Endothelial cell of umbilical vein (primary cell): ENCODE data around the gene ZMIZ2. TPM values are rescaled to one million over a fixed set of nuclear protein-coding genes. Genes with fewer than 3 reads are reported as not detected.

Source experiments
- BruUV-seq: library from RNA; stranded (reverse); fragments of 400-500 nt; replicated peaks from 2 replicates; lab custom pipeline; 2021; lab: Mats Ljungman, UMichigan
- CTCF ChIA-PET: fragments of 300-600, 350-600 bp; sonication (Branson Sonifier 250); formaldehyde crosslinking; loops from one replicate; lab custom pipeline; 2021; ENCODE audit warnings: antibody characterized with exemption, inconsistent platforms; lab: Charles Lee
- POLR2A ChIA-PET: fragments of 300-600, 350-600 bp; sonication (Branson Sonifier 250); formaldehyde crosslinking; loops from one replicate; lab custom pipeline; 2021; ENCODE audit warnings: antibody characterized with exemption, inconsistent platforms; lab: Charles Lee
- DNase-seq: peaks from one replicate; pipeline ENCODE4 v3.0.0-alpha.2; 2011; ENCODE audit warnings: low read depth, low spot score
- FAIRE-seq: peaks from 2 replicates; lab custom pipeline; 2011; peaks lifted over from hg19 to GRCh38; lab: Jason Lieb, UNC
- H2AFZ ChIP-seq: 2 replicates; pipeline ENCODE4 v1.6.0; 2012; ENCODE audit warnings: low read depth, low read length, control low read depth, inconsistent platforms
- H3K27ac ChIP-seq: 2 replicates; pipeline ENCODE4 v1.5.1; 2011; ENCODE audit warnings: low read depth, mild to moderate bottlenecking, control low read depth, low read length, moderate library complexity; ENCODE audit not compliant: insufficient read depth
- H3K27me3 ChIP-seq, 2 experiments: 2 replicates each; pipeline versions ENCODE4 v1.6.0 to v1.6.1; 2011; ENCODE audit warnings: low read length in 2 of 2, mixed read lengths in 1 of 2; ENCODE audit not compliant: control insufficient read depth in 2 of 2, insufficient read depth in 2 of 2
- H3K36me3 ChIP-seq, 2 experiments: 2 replicates in 1 of 2; 3 replicates in 1 of 2; pipeline ENCODE4 v1.5.1; 2011; ENCODE audit warnings: low read length in 2 of 2, mild to moderate bottlenecking in 1 of 2, moderate library complexity in 1 of 2; ENCODE audit not compliant: control insufficient read depth in 2 of 2, insufficient read depth in 2 of 2; ENCODE audit errors: extremely low read depth in 1 of 2
- H3K4me1 ChIP-seq: 3 replicates; pipeline ENCODE4 v1.5.1; 2011; ENCODE audit warnings: mild to moderate bottlenecking, low read length; ENCODE audit not compliant: control insufficient read depth, insufficient read depth; ENCODE audit errors: extremely low read depth
- H3K4me2 ChIP-seq: 2 replicates; pipeline ENCODE4 v1.6.1; 2011; ENCODE audit warnings: low read length, control low read depth, mixed read lengths; ENCODE audit not compliant: insufficient read depth
- H3K4me3 ChIP-seq, 3 experiments: fragments of 200-600 bp in 1 of 3; sonication (generic), shearing (Covaris generic) in 1 of 3; replicated peaks in 1 of 3; 2 replicates each; pipeline ENCODE4 v1.5.1; 2011 to 2016; ENCODE audit warnings: control low read depth in 3 of 3, low read length in 3 of 3, mild to moderate bottlenecking in 2 of 3, inconsistent platforms in 1 of 3, low read depth in 1 of 3, moderate library complexity in 1 of 3; ENCODE audit not compliant: insufficient read depth in 1 of 3
- H3K79me2 ChIP-seq: 2 replicates; pipeline ENCODE4 v1.6.0; 2012; ENCODE audit warnings: low read length, inconsistent platforms; ENCODE audit not compliant: control insufficient read depth, insufficient read depth
- H3K9ac ChIP-seq: replicated peaks from 2 replicates; pipeline ENCODE3; 2011; ENCODE audit warnings: low read length, control low read depth; ENCODE audit not compliant: insufficient read depth; ENCODE audit errors: extremely low read depth
- H3K9me1 ChIP-seq: replicated peaks from 3 replicates; pipeline ENCODE4 v1.6.0; 2011; ENCODE audit warnings: mild to moderate bottlenecking, low read length; ENCODE audit not compliant: control insufficient read depth, insufficient read depth; ENCODE audit errors: extremely low read depth
- H3K9me3 ChIP-seq: replicated peaks from 2 replicates; pipeline ENCODE4 v1.5.1; 2012; ENCODE audit warnings: low read length, inconsistent platforms; ENCODE audit not compliant: control insufficient read depth, insufficient read depth
- H4K20me1 ChIP-seq: replicated peaks from 2 replicates; pipeline ENCODE3; 2011; ENCODE audit warnings: mild to moderate bottlenecking, low read length; ENCODE audit not compliant: control insufficient read depth, insufficient read depth; ENCODE audit errors: extremely low read depth
- EZH2 ChIP-seq: IDR thresholded peaks from 2 replicates; pipeline ENCODE4 v1.6.1; 2012; ENCODE audit warnings: borderline replicate concordance, low read depth, mild to moderate bottlenecking, moderate library complexity, low read length, inconsistent platforms; ENCODE audit not compliant: severe bottlenecking
- FOS ChIP-seq: IDR thresholded peaks from 2 replicates; pipeline ENCODE4 v1.6.1; 2011; ENCODE audit warnings: mild to moderate bottlenecking, low read length, moderate library complexity, borderline replicate concordance; ENCODE audit not compliant: insufficient read depth
- GATA2 ChIP-seq: IDR thresholded peaks from 2 replicates; pipeline ENCODE4 v1.7.0; 2011; ENCODE audit warnings: low read depth, mild to moderate bottlenecking, moderate library complexity, mixed read lengths, low read length; ENCODE audit not compliant: insufficient read length, insufficient read depth
- JUN ChIP-seq: IDR thresholded peaks from 2 replicates; pipeline ENCODE4 v1.6.1; 2011; ENCODE audit warnings: borderline replicate concordance, low read depth; ENCODE audit not compliant: insufficient read length, insufficient read depth
- MYC ChIP-seq: IDR thresholded peaks from one replicate; pipeline ENCODE4 v1.6.1; 2011; ENCODE audit warnings: mild to moderate bottlenecking, low read depth, low read length
- POLR2A ChIP-seq: IDR thresholded peaks from 2 replicates; pipeline ENCODE4 v1.6.1; 2012; ENCODE audit warnings: low read depth, mild to moderate bottlenecking, control low read depth, low read length
- POLR2AphosphoS5 ChIP-seq: IDR thresholded peaks from 2 replicates; pipeline ENCODE4 v1.6.1; 2012; ENCODE audit warnings: low read depth, mild to moderate bottlenecking, control low read depth, low read length, moderate library complexity; ENCODE audit not compliant: insufficient read depth
- dilution Hi-C: fragments of 300-500 bp; cut with MboI; formaldehyde crosslinking; loops from one replicate; pipeline ENCODE4 v1.15.0; 2019; ENCODE audit warnings: low sequenced_read_pairs; ENCODE audit not compliant: extremely low pct_ligation_motif_present
- intact Hi-C: fragments of 100-400 bp; cut with micrococcal nuclease; formaldehyde crosslinking; loops from one replicate; pipeline ENCODE4 v1.10.0; 2022
- polyA plus RNA-seq, 4 experiments: library from polyadenylated mRNA; depleted of rRNA in 3 of 4; stranded (reverse) in 3 of 4; unstranded in 1 of 4; fragments of >200 nt; gene quantifications; 2 replicates each; pipeline versions ENCODE4 v1.2.1 to v1.2.3, GENCODE V29; 2011 to 2012; ENCODE audit warnings: missing spikeins in 1 of 4
- total RNA-seq: library from RNA; stranded (reverse); gene quantifications from 2 replicates; pipeline ENCODE4 v1.2.3, GENCODE V29; 2021
- TF ChIP-seq, protein P1 (sequence below): IDR thresholded peaks from 2 replicates; pipeline ENCODE4 v1.6.1; 2011; ENCODE audit not compliant: insufficient read depth, insufficient read length
- TF ChIP-seq, protein P2 (sequence below), 2 donors: IDR thresholded peaks; 1 replicate in 1 of 2; 2 replicates in 1 of 2; pipeline ENCODE4 v1.5.1; 2011; ENCODE audit warnings: low read length in 2 of 2, mild to moderate bottlenecking in 2 of 2, moderate library complexity in 2 of 2, control low read depth in 1 of 2, inconsistent platforms in 1 of 2, low read depth in 1 of 2; ENCODE audit not compliant: insufficient read depth in 1 of 2; ENCODE audit errors: extremely low read depth in 1 of 2

The ZMIZ2 gene
- total and polyA plus RNA-seq, 2 donors (not counting 3 experiments of a cell fraction or from before 2014, with no cell fraction given): 30.6 to 87.5 TPM

DNA sequence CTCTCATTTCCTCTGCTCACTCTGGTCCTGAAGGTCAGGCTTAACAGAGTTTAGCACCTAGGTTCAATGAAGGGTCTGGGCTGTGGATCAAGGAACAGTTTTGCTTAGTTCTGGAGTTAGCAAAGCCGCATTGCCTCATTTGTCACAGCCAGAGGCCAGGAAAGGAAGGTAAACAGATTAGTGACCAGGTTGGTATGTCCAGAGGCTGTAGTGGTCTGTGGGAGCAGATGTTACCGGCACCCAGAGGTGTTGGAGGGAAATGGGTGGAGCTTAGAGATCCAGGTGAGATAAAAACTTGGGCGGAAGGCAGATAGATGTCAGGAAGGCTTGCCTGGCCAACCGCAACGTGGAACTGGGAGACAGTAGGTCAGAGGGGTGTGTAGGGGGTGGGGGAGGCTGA, 36.6 kb upstream of the ZMIZ2 start:
- DNase-seq (no peak), FAIRE-seq (no peak)
- no peaks in the 10 kb centered on the region for H3K4me1 ChIP-seq
- dilution Hi-C loops: no loop called here
- no peak overlapping the region for H2AFZ ChIP-seq
- no peak overlapping the region for H3K4me3 ChIP-seq
- no peaks in the 10 kb centered on the region for H3K9me1 ChIP-seq
- H3K27me3 ChIP-seq: no peaks in the 10 kb centered on the region
- TF ChIP-seq POLR2A: no peak
- TF ChIP-seq, protein P1, sequence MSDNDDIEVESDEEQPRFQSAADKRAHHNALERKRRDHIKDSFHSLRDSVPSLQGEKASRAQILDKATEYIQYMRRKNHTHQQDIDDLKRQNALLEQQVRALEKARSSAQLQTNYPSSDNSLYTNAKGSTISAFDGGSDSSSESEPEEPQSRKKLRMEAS: no peak
- no peak for TF ChIP-seq EZH2
- no peak for TF ChIP-seq GATA2
- no peak for TF ChIP-seq MYC
- TF ChIP-seq, protein P2, sequence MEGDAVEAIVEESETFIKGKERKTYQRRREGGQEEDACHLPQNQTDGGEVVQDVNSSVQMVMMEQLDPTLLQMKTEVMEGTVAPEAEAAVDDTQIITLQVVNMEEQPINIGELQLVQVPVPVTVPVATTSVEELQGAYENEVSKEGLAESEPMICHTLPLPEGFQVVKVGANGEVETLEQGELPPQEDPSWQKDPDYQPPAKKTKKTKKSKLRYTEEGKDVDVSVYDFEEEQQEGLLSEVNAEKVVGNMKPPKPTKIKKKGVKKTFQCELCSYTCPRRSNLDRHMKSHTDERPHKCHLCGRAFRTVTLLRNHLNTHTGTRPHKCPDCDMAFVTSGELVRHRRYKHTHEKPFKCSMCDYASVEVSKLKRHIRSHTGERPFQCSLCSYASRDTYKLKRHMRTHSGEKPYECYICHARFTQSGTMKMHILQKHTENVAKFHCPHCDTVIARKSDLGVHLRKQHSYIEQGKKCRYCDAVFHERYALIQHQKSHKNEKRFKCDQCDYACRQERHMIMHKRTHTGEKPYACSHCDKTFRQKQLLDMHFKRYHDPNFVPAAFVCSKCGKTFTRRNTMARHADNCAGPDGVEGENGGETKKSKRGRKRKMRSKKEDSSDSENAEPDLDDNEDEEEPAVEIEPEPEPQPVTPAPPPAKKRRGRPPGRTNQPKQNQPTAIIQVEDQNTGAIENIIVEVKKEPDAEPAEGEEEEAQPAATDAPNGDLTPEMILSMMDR (IDR thresholded peaks at IDR 0.05; ENCODE audit: extremely low read depth in 1 of 2, insufficient read depth in 1 of 2, low read depth in 1 of 2, low read length in 2 of 2): no peak
- no peak for TF ChIP-seq POLR2AphosphoS5
- TF ChIP-seq JUN: no peak
- TF ChIP-seq FOS: no peak
- H3K4me2 ChIP-seq: no peak overlapping the region
- intact Hi-C loops: no loop called here
- H3K79me2 ChIP-seq: no peaks in the 10 kb centered on the region
- no TSS peak for BruUV-seq
- H3K9ac ChIP-seq: no peak overlapping the region
- CTCF ChIA-PET: no interaction called here
- peaks cover 0 to 21% of the 10 kb centered on the region in 2 experiments for H3K36me3 ChIP-seq
- POLR2A ChIA-PET: no interaction called here
- no peak overlapping the region for H3K27ac ChIP-seq
- H4K20me1 ChIP-seq: no peaks in the 10 kb centered on the region
- no peaks in the 10 kb centered on the region for H3K9me3 ChIP-seq
